ENCODE data around the gene ALAS1.

GRCh38 chr3:52259035-52259434, 61.1 kb downstream of the ALAS1 start:
- TF ChIP-seq POLR2AphosphoS5 (IDR thresholded peaks at IDR 0.05; ENCODE audit: low read depth, low read length) (no peak), TAF1 (IDR thresholded peaks at IDR 0.05; ENCODE audit: borderline replicate concordance, insufficient read depth, low read length) (no peak)
- TF ChIP-seq, protein P1, sequence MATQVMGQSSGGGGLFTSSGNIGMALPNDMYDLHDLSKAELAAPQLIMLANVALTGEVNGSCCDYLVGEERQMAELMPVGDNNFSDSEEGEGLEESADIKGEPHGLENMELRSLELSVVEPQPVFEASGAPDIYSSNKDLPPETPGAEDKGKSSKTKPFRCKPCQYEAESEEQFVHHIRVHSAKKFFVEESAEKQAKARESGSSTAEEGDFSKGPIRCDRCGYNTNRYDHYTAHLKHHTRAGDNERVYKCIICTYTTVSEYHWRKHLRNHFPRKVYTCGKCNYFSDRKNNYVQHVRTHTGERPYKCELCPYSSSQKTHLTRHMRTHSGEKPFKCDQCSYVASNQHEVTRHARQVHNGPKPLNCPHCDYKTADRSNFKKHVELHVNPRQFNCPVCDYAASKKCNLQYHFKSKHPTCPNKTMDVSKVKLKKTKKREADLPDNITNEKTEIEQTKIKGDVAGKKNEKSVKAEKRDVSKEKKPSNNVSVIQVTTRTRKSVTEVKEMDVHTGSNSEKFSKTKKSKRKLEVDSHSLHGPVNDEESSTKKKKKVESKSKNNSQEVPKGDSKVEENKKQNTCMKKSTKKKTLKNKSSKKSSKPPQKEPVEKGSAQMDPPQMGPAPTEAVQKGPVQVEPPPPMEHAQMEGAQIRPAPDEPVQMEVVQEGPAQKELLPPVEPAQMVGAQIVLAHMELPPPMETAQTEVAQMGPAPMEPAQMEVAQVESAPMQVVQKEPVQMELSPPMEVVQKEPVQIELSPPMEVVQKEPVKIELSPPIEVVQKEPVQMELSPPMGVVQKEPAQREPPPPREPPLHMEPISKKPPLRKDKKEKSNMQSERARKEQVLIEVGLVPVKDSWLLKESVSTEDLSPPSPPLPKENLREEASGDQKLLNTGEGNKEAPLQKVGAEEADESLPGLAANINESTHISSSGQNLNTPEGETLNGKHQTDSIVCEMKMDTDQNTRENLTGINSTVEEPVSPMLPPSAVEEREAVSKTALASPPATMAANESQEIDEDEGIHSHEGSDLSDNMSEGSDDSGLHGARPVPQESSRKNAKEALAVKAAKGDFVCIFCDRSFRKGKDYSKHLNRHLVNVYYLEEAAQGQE (IDR thresholded peaks at IDR 0.05; ENCODE audit: insufficient read depth in 1 of 2, low read depth in 2 of 2, low read length in 2 of 2): no peak

Data from PFSK-1 (cell line).